ENCODE results near the gene CABP1.

The CABP1 gene

DNA sequence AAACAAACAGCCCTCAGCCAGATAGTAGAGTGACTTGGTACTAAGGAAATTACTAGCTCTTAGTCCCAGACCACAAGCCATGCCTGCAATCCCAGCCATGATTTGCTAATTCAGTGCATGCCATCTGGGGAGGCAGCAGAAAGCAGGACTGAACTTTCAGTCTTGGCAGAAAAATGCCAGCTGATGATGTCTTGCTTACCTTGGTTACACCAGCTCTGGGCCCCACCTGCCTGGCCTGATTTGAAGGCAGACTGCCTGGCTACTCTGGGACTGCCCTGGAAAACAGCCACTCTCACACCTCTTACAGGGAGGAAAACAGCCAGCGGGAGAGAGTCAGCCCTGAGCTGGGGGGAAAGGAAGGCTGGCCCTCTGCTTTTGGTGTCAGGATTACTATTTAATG is 65.2 kb downstream of the CABP1 start:
- no peak for DNase-seq (ENCODE audit: low read depth, low spot score)
- H3K4me3 ChIP-seq (ENCODE audit: low read depth, low read length): no peak overlapping the region
- TF ChIP-seq, protein P1, sequence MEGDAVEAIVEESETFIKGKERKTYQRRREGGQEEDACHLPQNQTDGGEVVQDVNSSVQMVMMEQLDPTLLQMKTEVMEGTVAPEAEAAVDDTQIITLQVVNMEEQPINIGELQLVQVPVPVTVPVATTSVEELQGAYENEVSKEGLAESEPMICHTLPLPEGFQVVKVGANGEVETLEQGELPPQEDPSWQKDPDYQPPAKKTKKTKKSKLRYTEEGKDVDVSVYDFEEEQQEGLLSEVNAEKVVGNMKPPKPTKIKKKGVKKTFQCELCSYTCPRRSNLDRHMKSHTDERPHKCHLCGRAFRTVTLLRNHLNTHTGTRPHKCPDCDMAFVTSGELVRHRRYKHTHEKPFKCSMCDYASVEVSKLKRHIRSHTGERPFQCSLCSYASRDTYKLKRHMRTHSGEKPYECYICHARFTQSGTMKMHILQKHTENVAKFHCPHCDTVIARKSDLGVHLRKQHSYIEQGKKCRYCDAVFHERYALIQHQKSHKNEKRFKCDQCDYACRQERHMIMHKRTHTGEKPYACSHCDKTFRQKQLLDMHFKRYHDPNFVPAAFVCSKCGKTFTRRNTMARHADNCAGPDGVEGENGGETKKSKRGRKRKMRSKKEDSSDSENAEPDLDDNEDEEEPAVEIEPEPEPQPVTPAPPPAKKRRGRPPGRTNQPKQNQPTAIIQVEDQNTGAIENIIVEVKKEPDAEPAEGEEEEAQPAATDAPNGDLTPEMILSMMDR (IDR thresholded peaks at IDR 0.05; ENCODE audit: insufficient read depth, low read length, missing control alignments): no peak
- CTCF ChIA-PET: interaction anchor here (1.1 to 1.2 kb wide), 3 partner anchors 11 to 124 kb away, joined by 3 read pairs; partner anchors contain the start of gene POP5
- POLR2A ChIA-PET: no interaction called here

DNA sequence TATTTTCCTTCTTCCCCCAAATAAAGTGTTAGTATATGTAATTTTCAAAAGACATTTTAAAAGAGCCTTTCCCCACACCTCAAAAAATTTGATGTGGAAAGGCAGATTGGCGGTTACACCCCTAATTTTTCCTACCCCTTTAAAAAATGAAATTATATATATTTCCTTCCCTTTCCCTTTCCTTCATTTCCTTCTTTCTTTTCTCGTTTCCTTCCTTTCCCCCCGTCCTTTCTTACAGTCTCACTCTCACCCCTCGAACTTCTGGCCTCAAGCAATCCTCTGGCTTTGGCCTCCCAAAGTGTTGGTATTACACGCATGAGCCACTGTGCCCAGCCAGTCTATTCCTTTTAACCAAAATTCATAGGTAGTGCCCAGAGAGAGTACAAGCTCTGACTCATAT is 65.6 kb downstream of the CABP1 start:
- POLR2A ChIA-PET: no interaction called here
- TF ChIP-seq, protein P1 (IDR thresholded peaks at IDR 0.05; ENCODE audit: insufficient read depth, low read length, missing control alignments): no peak
- CTCF ChIA-PET: interaction anchor here (1.1 to 1.2 kb wide), 3 partner anchors 11 to 125 kb away, joined by 3 read pairs; partner anchors contain the start of gene POP5
- no peak for DNase-seq (ENCODE audit: low read depth, low spot score)
- H3K4me3 ChIP-seq (ENCODE audit: low read depth, low read length): no peak overlapping the region

DNA sequence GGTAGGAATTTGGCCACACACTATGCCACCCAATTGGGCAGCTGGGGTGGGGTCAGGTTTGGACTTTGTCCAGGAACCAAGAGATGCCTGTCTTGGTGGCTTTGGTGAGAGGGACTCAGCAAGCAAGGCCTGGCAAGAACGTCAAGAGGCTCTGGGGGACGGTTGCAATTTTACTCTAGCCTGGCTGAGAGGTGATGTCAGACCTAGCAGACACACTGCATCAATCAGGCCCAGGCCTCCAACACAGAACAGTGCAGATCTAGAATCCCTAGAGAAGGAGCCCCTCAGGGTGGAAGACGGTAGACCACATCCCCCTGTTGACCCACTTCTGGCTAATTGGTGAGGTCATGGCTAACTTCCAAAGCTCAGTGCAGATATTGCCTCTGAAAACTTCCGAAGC is 68.2 kb downstream of the CABP1 start:
- TF ChIP-seq, protein P1 (IDR thresholded peaks at IDR 0.05; ENCODE audit: insufficient read depth, low read length, missing control alignments): no peak
- CTCF ChIA-PET: interaction anchor here (1.2 to 4.4 kb wide), 3 partner anchors 18 to 126 kb away, joined by 3 to 48 read pairs (median 3); no protein-coding TSS in a partner anchor
- H3K4me3 ChIP-seq (ENCODE audit: low read depth, low read length): no peak overlapping the region
- DNase-seq (ENCODE audit: low read depth, low spot score): no peak
- POLR2A ChIA-PET: no interaction called here

DNA sequence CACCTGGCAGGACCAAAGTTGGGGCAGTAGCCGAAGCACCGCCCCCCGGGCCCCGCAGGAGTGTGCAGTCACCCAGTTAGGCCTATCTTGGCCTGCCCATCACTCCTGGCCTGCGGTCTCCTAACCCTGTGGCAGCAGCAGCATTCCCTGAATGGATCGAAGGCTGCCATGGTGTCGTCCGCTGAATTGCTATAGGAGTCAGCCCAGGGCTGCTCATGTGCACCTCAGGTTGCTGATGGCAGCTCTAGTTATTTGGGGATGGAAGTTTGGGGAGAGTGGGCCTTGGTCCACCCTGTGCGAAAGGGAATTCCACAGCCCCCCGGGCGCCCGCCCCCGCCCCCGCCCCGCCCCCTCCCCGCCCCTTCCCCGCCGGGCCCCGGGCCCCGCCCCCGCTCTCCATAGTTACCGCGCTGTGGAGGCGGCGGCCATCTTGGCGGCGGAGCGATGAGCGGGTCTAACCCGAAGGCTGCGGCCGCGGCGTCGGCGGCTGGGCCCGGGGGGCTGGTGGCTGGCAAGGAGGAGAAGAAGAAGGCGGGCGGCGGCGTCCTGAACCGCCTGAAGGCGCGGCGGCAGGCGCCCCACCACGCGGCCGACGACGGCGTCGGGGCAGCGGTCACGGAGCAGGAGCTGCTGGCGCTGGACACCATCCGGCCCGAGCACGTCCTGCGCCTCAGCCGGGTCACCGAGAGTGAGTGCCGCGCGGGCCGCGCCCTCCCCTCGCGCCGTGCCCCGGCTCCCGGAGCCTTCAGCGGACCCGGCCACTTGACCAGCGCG is 69.8 kb downstream of the CABP1 start, which contains the start of gene UNC119B:
TSS of gene UNC119B (plus strand) at position 428 of the 774 bp plus-strand sequence. CDS start at position 445, 17 bp downstream.
- CTCF ChIA-PET: interaction anchor here (0.8 to 4.4 kb wide), 7 partner anchors 10 to 300 kb away, joined by 3 to 48 read pairs (median 15); partner anchors contain the start of gene POP5
- no peak for DNase-seq (ENCODE audit: low read depth, low spot score)
- POLR2A ChIA-PET: interaction anchor here (2.3 kb wide), 1 partner anchor 10 kb away, joined by 10 read pairs; no protein-coding TSS in a partner anchor
- TF ChIP-seq, protein P1 (IDR thresholded peaks at IDR 0.05; ENCODE audit: insufficient read depth, low read length, missing control alignments): no peak
- H3K4me3 ChIP-seq (ENCODE audit: low read depth, low read length): peak within 1 kb of the TSS; percentile 75

DNA sequence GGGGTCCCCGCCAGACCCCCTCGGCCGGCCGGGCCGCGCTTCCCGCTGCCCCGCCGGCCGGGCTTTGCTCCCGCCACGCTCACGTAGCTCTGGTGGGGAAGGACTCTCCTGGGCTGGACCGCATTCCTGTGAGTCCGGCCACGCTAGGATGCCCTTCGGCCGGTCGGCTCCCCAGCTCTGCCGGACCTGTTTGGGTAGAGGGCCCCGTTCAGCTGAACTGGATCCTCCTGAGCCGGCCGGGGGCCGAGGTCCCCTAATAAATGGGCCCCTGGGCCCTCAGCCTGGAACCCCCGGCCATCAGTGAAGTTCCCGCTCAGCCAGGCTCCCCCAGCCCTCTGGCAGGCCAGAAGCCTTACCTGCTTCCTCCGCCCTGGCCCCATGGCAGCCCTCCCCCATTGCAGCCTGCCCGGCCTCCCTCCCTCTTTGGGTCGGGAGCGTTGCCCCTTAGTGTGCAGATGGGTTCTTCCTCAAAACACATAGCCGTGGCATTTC is 70.4 kb downstream of the CABP1 start:
- TF ChIP-seq, protein P1 (IDR thresholded peaks at IDR 0.05; ENCODE audit: insufficient read depth, low read length, missing control alignments): no peak
- DNase-seq (ENCODE audit: low read depth, low spot score): no peak
- POLR2A ChIA-PET: interaction anchor here (2.3 kb wide), 1 partner anchor 9 kb away, joined by 10 read pairs; no protein-coding TSS in a partner anchor
- peak overlapping the region; percentile 75 for H3K4me3 ChIP-seq (ENCODE audit: low read depth, low read length)
- CTCF ChIA-PET: interaction anchor here (1.0 to 4.4 kb wide), 8 partner anchors 10 to 261 kb away, joined by 3 to 48 read pairs (median 15); partner anchors contain the start of gene POP5

DNA sequence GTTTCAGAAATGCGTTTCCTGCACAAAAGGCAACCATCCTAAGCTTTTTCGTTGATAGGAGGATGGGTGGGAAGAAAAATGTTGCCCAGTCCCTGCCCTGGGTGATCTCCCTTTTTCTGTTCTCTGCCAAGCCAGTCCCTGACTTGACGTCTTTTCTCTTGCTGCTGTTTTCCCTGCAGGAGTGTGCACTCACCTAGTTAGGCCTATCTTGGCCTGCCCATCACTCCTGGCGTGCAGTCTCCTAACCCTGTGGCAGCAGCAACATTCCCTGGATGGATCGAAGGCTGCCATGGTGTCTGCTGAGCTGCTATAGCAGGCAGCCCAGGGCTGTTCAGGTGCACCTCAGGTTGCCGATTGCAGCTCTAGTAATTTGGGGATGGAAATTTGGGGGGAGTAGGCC is 71.0 kb downstream of the CABP1 start:
- ChIA-PET CTCF (interaction anchor here (0.6 to 4.4 kb wide), 11 partner anchors 9 to 260 kb away, joined by 3 to 48 read pairs (median 5); partner anchors contain the start of gene POP5), POLR2A (interaction anchor here (2.3 kb wide), 1 partner anchor 9 kb away, joined by 10 read pairs; no protein-coding TSS in a partner anchor)
- peak overlapping the region; percentile 75 for H3K4me3 ChIP-seq (ENCODE audit: low read depth, low read length)
- no peak for DNase-seq (ENCODE audit: low read depth, low spot score)
- TF ChIP-seq, protein P1 (IDR thresholded peaks at IDR 0.05; ENCODE audit: insufficient read depth, low read length, missing control alignments): no peak

All from AG04449 (cell line).